Cardiac fibroblast (primary cell): ENCODE data around the gene RNF5.

Source experiments
- DNase-seq, 2 donors: peaks; one replicate each; pipeline versions ENCODE4 v3.0.0 to v3.0.0-alpha.2; 2010; ENCODE audit warnings: low read depth in 2 of 2
- H3K4me3 ChIP-seq, 2 donors: replicated peaks in 1 of 2; 1 replicate in 1 of 2; 2 replicates in 1 of 2; pipeline ENCODE4 v1.5.1; 2011; ENCODE audit warnings: low read depth in 2 of 2, low read length in 2 of 2, mild to moderate bottlenecking in 2 of 2, moderate library complexity in 1 of 2
- CTCF ChIP-seq: IDR thresholded peaks from one replicate; pipeline ENCODE4 v1.5.1; 2011; ENCODE audit warnings: low read depth, mild to moderate bottlenecking, low read length, inconsistent platforms

The RNF5 gene

GRCh38 chr6:32176476-32177182, 1.6 kb upstream of the RNF5 start:
- TF ChIP-seq CTCF: no peak
- peak; percentile 68 to 73 for DNase-seq
- peak overlapping the region; percentile 95 to 98 for H3K4me3 ChIP-seq

GRCh38 chr6:32177183-32177787, 920 bp upstream of the RNF5 start:
- peak overlapping the region; percentile 45 to 95 for H3K4me3 ChIP-seq
- DNase-seq: no peak
- TF ChIP-seq CTCF: no peak

GRCh38 chr6:32178547-32179440, 589 bp downstream of the RNF5 start:
- TF ChIP-seq CTCF: no peak
- DNase-seq: no peak
- H3K4me3 ChIP-seq: peak overlapping the region; percentile 72 to 95

- H3K4me3 ChIP-seq: no peak overlapping the region
- TF ChIP-seq CTCF: no peak
- DNase-seq: no peak
Measured at GRCh38 chr6:32179766-32180405, 1.7 kb downstream of the RNF5 start.

- H3K4me3 ChIP-seq: no peak overlapping the region
- no peak for DNase-seq
Measured at GRCh38 chr6:32181148-32181702, 3.0 kb downstream of the RNF5 start.

More at GRCh38 chr6:32181148-32181702, 3.0 kb downstream of the RNF5 start:
- TF ChIP-seq CTCF: no peak
